Measurements from ENCODE around the gene COASY. TPM values are rescaled to one million over a fixed set of nuclear protein-coding genes. Genes with fewer than 3 reads are reported as not detected.

Gene COASY
- total and polyA plus RNA-seq, 2 donors from 2014 or later, result 71.9 to 145 TPM

DNA sequence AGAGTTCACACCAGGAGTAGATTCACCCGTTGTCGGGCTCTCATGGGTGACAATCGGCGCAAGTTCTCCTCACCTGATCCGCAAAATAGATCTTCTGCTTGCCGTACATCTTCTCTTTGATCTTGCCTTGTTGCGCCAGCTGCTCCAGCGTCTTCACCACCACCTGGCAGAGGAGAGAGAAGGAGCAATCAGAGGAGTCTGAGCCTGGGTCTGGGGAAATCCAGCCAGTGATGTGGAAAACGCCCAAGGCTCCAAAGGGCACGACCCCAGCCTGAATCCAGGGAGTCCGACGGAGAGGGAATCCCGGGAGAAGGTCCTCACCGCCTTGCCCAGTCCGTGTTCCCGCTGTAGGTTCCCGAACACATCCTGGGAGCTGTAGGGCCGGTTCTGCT, 15.2 kb downstream of the COASY start:
- TF ChIP-seq CTCF (IDR thresholded peaks at IDR 0.05; ENCODE audit: borderline replicate concordance, extremely low read depth, insufficient read depth), result no peak
- H3K27me3 ChIP-seq (ENCODE audit: control insufficient read depth, insufficient read depth, low read length), result no peaks in the 10 kb centered on the region
- peak overlapping the region; percentile 73 to 83 (median 77) for H3K4me3 ChIP-seq (ENCODE audit: low read length in 3 of 3)
- H3K9me3 ChIP-seq (ENCODE audit: control insufficient read depth in 2 of 3, insufficient read depth in 1 of 3, low read length in 3 of 3), result no peaks in the 10 kb centered on the region
- intact Hi-C loops (cut with DNase I), result loop anchor here (10.0 kb wide), 1 partner anchor 248 kb away; the partner anchor contains the start of gene BECN1
- peaks cover 0 to 13% (median 8%) of the 10 kb centered on the region in 3 donors for H3K4me1 ChIP-seq (ENCODE audit: control insufficient read depth in 2 of 3, insufficient read depth in 2 of 3, low read depth in 1 of 3, low read length in 3 of 3)
- H3K27ac ChIP-seq (ENCODE audit: low read depth in 2 of 2, low read length in 2 of 2), result peak overlapping the region; percentile 5 to 27
- FAIRE-seq, result no peak
- peak overlapping the region; percentile 41 to 45 (median 43) for H3K9ac ChIP-seq (ENCODE audit: low read length in 3 of 3)
- peaks cover 8 to 42% (median 25%) of the 10 kb centered on the region in 3 donors for H3K36me3 ChIP-seq (ENCODE audit: control insufficient read depth in 2 of 3, insufficient read depth in 3 of 3, low read length in 3 of 3)
- DNase-seq, result peak in 1 of 5 donors; percentile 56

GRCh38 chr17:42577532-42578281, 15.8 kb downstream of the COASY start, which contains the start of gene PSMC3IP:
PSMC3IP (minus strand) TSS chr17:42577729; CDS start chr17:42577686, 43 bp downstream.
- FAIRE-seq (no peak), DNase-seq (peak; percentile 95 to 98 (median 97))
- Histone ChIP-seq H3K9ac (ENCODE audit: low read length in 3 of 3) (peak within 1 kb of the TSS; percentile 75 to 91 (median 82)), H3K27me3 (ENCODE audit: control insufficient read depth, insufficient read depth, low read length) (no peaks in the 10 kb centered on the region), H3K27ac (ENCODE audit: low read depth in 2 of 2, low read length in 2 of 2) (peak within 1 kb of the TSS; percentile 88 to 93), H3K36me3 (ENCODE audit: control insufficient read depth in 2 of 3, insufficient read depth in 3 of 3, low read length in 3 of 3) (peaks cover 7 to 43% (median 29%) of the 10 kb centered on the region in 3 donors), H3K4me3 (ENCODE audit: low read length in 3 of 3) (peak within 1 kb of the TSS; percentile 77 to 91 (median 83)), H3K9me3 (ENCODE audit: control insufficient read depth in 2 of 3, insufficient read depth in 1 of 3, low read length in 3 of 3) (no peaks in the 10 kb centered on the region), H3K4me1 (ENCODE audit: control insufficient read depth in 2 of 3, insufficient read depth in 2 of 3, low read depth in 1 of 3, low read length in 3 of 3) (peaks cover 0 to 13% (median 8%) of the 10 kb centered on the region in 3 donors)
- intact Hi-C loops (cut with DNase I), result loop anchor here (10.0 kb wide), 1 partner anchor 247 kb away; the partner anchor contains the start of gene BECN1
- no peak for TF ChIP-seq CTCF (IDR thresholded peaks at IDR 0.05; ENCODE audit: borderline replicate concordance, extremely low read depth, insufficient read depth)

DNA sequence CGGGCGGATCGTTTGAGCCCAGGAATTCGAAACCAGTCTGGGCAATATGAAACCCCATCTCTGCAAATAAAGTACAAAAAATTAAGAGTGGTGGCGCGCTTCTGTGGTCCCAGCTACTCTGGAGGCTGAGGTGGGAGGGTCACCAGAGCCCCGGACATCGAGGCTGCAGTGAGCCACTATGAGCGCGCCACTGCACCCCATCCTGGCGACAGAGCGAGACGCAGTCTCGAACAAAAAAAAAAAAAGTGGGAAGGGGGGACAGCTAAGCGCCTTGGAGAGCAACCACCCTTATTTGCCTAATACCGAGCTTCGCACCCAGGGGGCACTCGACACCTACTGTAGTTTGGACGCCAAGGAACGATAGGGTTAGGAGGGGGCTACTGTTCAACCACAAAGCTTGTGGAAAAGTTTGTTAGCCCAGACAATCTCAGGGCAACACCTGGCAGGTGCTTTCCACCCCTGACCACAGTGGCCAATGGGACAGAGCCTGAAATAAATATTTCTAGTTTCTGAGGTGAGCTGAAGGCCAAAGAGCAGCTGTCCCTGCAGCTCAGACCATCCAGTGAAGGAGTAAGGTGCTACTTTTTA, 16.4 kb downstream of the COASY start:
- Histone ChIP-seq H3K27ac (ENCODE audit: low read depth in 2 of 2, low read length in 2 of 2) (peak overlapping the region; percentile 88 to 93), H3K9ac (ENCODE audit: low read length in 3 of 3) (peak overlapping the region; percentile 75 to 91 (median 82)), H3K4me1 (ENCODE audit: control insufficient read depth in 2 of 3, insufficient read depth in 2 of 3, low read depth in 1 of 3, low read length in 3 of 3) (peaks cover 0 to 13% (median 8%) of the 10 kb centered on the region in 3 donors), H3K9me3 (ENCODE audit: control insufficient read depth in 2 of 3, insufficient read depth in 1 of 3, low read length in 3 of 3) (no peaks in the 10 kb centered on the region), H3K27me3 (ENCODE audit: control insufficient read depth, insufficient read depth, low read length) (no peaks in the 10 kb centered on the region), H3K4me3 (ENCODE audit: low read length in 3 of 3) (peak overlapping the region; percentile 75 to 91 (median 83)), H3K36me3 (ENCODE audit: control insufficient read depth in 2 of 3, insufficient read depth in 3 of 3, low read length in 3 of 3) (peaks cover 6 to 43% (median 27%) of the 10 kb centered on the region in 3 donors)
- intact Hi-C loops (cut with DNase I), result loop anchor here (10.0 kb wide), 1 partner anchor 246 kb away; the partner anchor contains the start of gene BECN1
- DNase-seq (peak; percentile 85 to 94 (median 89)), FAIRE-seq (no peak)
- TF ChIP-seq CTCF (IDR thresholded peaks at IDR 0.05; ENCODE audit: borderline replicate concordance, extremely low read depth, insufficient read depth), result peak; percentile 81
